ENCODE results near the gene DHX34.
A peak's percentile ranks its signal among the peaks of the same experiment; 100 is the strongest.

Gene DHX34

GRCh38 chr19:47421244-47421786 lies 72.2 kb downstream of the DHX34 start:
- no peak for DNase-seq

GRCh38 chr19:47421844-47422395 lies 72.8 kb downstream of the DHX34 start:
- no peak for DNase-seq

- DNase-seq: no peak
Measured at GRCh38 chr19:47422417-47423163, 73.5 kb downstream of the DHX34 start.

GRCh38 chr19:47423203-47423882 lies 74.2 kb downstream of the DHX34 start:
- no peak for DNase-seq

GRCh38 chr19:47427241-47428176 lies 78.4 kb downstream of the DHX34 start:
- peak; percentile 57 for DNase-seq

GRCh38 chr19:47428177-47428894 lies 79.2 kb downstream of the DHX34 start:
- peak; percentile 85 for DNase-seq

- no peak for DNase-seq
Measured at GRCh38 chr19:47429140-47429793, 80.2 kb downstream of the DHX34 start.

- no peak for DNase-seq
Measured at GRCh38 chr19:47430041-47430802, 81.1 kb downstream of the DHX34 start.

- DNase-seq: no peak
Measured at GRCh38 chr19:47432091-47432490, 83.0 kb downstream of the DHX34 start.
